NCI-H2029 (cell line): Measurements from ENCODE around the gene FYB1.

Source experiments
- DNase-seq: peaks from one replicate; lab custom pipeline; 2025; lab: John Stamatoyannopoulos, UW

The FYB1 gene

DNA sequence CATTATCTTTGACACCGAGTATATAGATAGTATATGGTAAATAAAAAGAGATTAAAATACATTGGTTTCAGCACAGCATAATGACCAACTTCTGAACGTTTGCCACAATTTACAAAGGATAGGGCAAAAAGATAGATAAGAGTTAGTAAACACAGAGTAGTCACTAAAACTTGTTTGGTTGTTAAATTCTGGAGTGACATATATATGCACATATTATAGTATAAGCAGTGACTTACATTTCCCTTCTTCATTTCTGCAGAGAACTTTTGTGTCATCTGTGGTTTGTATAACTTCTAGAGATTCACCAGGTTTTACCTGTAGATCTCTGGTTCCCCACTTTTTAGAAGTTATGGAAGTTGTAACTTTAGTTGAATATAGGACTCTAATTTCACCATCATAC, 100.7 kb downstream of the FYB1 start:
- DNase-seq: no peak

DNA sequence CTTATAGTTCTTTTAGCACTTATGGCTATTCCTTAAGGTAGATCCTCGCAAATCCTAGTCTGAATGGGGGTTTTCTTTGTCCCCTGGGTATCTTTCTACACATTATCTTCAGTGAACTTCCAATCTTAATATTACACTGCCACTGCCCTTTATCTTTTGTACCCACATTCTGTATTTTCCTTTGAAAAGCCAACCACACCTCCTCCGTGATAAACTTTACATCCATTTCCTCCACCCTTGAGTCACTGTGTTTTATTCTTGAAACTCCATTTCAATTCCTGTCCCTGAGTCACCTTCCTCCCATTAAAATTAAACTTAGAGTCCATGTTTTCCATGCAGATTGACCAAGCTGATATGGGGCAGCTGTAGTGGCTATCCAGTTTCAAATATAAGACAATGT, 102.0 kb downstream of the FYB1 start:
- DNase-seq: no peak

DNA sequence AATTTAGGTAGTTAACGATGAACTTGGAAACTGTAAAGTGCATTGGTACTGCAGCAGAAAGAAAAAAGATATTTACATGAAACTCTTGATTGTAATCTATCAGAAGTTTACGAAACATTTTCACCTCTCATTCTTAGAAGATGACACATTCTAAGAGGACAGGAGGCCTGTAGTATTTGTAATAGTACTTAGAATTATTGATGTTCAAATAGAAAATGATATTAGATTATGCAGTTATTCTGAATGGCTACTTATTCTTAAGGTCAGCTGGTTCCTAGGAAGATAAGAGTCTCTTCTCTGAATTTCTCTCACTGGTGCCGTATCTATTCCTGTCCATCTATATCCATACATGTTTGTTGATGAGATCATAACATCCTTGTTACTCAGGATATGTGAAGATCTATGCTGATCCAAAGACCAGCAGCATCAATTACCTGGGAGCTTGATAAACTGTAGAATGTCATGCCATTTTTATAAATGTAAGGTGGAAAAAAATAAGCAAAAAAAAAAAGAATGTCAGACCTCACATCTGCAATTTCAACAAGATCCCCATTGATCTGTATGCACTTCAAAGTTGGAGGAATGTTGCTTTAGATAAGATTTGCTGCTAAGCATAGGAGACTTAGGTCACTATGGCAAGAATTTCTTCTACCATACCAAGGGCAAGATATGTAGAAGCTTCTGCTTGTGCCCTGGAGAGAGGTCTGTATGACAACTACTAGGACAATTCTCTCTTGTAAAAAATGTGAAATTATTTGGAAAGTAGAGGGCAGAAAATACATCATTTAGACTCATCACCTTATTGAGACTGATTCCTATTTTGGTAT, 102.8 kb downstream of the FYB1 start:
- no peak for DNase-seq

- no peak for DNase-seq
Measured at GRCh38 chr5:39115644-39116343, 103.6 kb downstream of the FYB1 start.

DNA sequence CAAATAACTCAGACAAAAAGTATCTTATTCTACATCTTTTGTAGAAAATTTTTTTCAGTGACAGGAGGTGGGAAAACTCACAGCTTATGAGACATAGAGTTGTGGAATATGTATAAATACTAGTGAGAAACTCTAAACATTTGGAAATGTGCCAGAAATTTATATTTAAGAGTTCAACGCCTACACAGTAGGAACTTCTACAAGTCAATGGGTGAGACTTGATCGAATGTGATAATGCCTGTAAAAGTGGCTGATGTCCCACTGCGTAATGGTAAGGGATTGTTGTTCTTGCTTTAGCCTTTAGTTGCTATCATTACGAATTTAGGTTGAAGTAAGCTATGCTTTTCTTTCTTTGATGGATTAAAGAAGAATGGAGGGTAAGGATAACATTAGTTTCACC, 105.2 kb downstream of the FYB1 start:
- DNase-seq: no peak

DNA sequence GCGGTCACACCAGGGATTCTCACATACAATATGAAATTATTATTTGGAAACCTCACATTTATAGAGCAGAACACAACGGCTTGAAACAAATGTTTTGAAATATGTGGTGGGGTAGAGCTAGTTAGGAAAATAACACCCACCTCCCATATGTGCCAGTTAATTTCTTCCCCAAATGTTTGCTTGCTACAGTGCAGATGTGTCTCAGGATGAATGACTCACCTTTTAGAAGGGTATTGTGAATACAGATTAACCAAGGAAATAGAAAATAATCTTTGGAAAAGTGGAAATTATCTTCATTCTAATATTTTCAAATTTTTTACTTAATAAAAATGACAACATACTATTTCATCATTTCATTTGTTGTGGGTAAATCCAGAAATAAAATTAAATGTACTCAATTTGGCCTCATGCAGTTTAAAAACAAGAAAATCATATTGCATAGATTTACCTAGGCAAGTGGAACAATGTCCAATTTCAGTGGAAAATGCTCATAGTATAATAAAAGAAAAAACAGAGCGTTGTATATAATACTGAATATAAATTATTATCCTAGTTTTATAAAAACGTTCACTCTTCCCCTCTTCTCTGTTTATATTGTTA, 105.9 kb downstream of the FYB1 start:
- DNase-seq: no peak

DNA sequence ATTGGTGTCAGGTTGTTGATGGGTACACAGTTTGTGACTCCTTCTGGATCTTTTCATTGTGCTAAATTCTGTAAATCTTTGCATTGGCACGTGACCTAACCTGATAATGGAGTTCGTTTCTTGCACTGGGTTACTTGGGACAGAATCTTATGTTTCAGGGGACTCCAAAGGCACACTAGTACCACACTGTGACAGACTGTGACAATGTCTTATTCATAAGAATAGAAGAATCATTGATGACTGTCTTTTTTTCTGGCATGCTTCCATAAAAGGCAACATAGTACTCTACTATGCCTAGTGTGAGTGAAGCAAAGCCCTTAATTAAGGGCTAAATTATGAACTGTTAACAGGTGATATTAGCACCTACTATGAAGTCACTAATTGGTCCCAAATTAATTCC, 109.8 kb downstream of the FYB1 start:
- no peak for DNase-seq

GRCh38 chr5:39108987-39109386, 110.4 kb downstream of the FYB1 start:
- no peak for DNase-seq

GRCh38 chr5:39107350-39107749, 112.0 kb downstream of the FYB1 start:
- no peak for DNase-seq

- DNase-seq: no peak
Measured at GRCh38 chr5:39106322-39106721, 113.0 kb downstream of the FYB1 start.

- DNase-seq: no peak
Measured at GRCh38 chr5:39104221-39104620, 115.1 kb downstream of the FYB1 start.

DNA sequence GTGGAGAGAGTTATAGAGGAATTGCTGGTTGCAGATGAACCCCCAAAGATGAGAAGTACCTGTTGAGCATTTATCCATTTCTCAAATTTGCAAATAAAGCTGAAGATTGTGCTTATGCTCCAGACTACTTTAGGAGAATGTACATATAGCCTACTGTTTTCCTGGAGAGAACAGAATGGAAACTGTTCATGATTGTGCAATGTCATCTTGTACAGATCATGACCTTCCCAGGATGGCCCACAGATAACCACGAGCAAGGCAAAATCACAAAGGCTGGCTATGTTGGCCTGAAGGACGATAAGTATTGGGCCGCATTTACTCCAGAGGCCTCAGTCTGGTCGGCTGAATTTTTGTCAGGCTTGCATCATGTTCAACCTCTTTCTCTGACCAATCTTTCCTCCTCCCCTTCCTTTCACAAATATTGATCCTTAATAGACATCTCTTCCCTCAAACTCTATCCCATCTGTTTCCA, 116.6 kb downstream of the FYB1 start:
- DNase-seq: no peak

- peak; percentile 19 for DNase-seq
Measured at GRCh38 chr5:39100851-39101396, 118.4 kb downstream of the FYB1 start.

DNA sequence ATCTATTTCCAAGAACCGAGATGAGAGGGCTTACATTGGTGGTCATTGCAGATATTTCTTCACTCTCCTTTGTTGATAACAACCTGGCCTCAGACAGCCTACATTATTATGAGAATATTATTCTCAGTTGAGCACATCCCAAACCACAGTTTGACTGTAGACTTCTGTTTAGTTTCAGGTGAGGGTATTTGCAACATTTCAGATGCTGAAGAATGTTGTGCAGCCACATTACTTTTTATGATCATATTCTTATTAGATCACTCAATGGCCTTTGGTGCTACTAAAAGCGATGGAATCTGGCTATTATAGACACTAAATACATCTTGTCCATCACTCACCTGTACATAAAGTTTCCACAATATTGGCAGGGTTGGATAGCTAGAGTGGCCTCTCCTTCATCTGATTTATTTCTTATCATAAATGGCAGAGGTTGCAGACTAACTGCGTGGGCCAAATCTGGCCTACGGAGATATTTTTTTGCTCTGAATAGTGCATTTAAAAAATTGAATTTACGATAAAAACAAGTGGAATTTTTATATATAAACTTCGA, 119.0 kb downstream of the FYB1 start:
- no peak for DNase-seq

DNA sequence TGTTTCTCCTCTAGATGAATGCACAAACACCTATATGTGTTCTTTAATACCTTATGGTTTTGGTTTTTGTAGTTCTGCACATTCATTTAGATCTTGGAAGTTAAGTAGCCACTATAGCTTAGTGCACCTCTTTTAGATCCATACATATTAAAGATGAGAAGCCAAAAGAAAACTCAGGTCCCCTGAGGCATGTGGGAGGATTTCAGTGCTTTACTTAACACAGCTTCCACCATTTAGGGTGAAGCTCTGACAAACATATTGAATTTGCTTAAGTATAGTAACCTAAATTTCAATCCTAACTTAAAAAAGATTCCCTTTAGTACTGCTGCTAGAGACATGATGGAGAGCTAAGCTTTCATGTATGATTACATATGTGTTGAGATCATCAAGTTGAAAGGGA, 119.5 kb downstream of the FYB1 start:
- DNase-seq: no peak

GRCh38 chr5:39093352-39093751, 126.0 kb downstream of the FYB1 start:
- DNase-seq: no peak

GRCh38 chr5:39092581-39093351, 126.6 kb downstream of the FYB1 start:
- no peak for DNase-seq

GRCh38 chr5:39091940-39092580, 127.3 kb downstream of the FYB1 start:
- no peak for DNase-seq

DNA sequence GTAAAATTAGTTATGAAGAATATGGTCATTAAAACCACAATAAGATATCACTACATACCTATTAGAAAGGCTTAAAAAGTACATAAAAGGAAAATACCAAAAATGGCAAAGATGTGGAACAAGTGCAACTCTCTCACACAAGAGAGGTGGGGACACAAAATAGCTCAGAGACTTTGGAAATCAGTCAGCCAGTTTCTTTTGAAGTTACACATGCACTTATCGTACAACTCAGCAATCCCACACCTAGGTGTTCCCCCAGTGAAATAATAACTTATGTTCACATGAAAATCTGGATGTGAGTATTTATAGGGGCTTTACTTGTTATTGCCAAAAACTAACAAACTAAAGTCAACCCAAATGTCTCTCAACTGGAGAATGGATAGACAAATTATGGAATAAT, 135.4 kb downstream of the FYB1 start:
- no peak for DNase-seq

DNA sequence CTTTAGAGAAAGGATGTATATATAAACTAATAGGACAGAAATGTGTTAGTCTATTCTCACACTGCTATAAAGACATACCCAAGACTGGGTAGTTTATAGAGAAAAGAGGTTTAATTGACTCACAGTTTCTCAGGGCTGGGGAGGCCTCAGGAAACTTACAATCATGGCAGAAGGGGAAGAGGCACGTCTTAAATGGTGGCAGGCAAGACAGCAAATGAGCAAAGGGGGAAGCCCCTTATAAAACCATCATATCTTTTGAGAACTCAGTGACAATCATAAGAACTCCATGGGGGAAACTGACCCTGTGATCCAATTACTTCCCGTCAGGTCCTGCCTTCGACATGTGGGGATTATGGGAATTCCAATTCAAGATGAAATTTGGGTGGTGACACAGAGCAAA, 136.4 kb downstream of the FYB1 start:
- no peak for DNase-seq

- peak; percentile 28 for DNase-seq
Measured at GRCh38 chr5:39080597-39081204, 138.7 kb downstream of the FYB1 start.
